Putamen (tissue), 1 donor: ENCODE measurements around the gene NCOR2.

ENCODE experiments used
- DNase-seq: peaks from one replicate; pipeline ENCODE4 v3.0.0-alpha.2; 2016; ENCODE audit warnings: low spot score

The NCOR2 gene

DNA sequence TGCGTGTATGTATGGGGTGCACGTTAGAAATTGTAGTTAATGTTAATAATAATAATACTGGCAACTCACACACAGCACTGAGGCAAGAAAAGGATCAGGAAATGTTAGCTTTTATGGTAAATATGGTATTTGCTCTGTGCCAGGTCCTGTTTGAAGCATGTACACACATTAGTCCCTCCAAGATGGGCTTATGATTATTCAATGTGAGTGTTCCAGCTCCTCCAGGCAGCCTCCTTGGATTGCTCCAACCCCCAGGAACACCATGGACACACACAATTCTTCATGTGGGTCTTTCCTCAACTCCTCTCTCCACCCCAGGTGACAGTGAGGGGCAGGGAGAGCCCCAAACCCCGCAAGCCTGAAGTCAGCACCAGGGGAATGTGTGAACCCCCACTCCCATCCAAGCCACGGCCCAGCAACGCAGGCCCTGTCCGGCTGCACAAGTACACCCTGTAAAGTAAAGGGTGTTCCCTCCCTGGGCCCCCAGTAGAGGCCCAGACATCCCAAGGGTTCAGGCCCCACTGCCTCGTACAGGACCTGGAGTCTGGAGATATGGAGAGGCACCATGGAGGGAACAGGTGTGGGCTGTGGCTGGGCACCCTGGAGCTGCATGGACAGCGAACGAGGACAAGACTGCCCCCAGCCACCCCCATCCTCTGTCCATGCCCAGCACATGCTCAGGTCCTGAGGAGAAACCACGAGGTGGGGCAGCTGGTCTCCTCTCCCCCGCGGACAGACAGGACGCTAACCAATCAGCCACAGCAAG is 41.3 kb downstream of the NCOR2 start:
- no peak for DNase-seq

DNA sequence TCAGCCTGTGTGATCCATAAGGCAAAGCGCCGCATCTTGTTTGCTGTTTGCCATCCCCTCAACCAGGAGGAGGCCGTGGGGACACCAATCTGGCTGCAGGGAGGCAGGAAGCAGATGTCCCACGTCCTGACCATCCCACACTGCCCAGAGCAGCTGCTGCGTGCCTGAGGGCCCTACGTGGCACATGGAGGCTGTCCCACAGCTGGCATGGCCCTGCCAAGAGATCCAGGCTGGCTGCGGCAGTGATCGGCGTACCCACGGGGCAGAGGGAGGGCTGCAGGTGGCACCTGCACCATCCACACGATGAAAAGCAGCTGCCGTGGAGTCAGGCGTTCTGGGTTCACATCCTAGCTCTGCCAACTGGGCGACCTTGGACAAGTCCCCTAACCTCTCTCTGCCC is 42.0 kb downstream of the NCOR2 start:
- no peak for DNase-seq

DNA sequence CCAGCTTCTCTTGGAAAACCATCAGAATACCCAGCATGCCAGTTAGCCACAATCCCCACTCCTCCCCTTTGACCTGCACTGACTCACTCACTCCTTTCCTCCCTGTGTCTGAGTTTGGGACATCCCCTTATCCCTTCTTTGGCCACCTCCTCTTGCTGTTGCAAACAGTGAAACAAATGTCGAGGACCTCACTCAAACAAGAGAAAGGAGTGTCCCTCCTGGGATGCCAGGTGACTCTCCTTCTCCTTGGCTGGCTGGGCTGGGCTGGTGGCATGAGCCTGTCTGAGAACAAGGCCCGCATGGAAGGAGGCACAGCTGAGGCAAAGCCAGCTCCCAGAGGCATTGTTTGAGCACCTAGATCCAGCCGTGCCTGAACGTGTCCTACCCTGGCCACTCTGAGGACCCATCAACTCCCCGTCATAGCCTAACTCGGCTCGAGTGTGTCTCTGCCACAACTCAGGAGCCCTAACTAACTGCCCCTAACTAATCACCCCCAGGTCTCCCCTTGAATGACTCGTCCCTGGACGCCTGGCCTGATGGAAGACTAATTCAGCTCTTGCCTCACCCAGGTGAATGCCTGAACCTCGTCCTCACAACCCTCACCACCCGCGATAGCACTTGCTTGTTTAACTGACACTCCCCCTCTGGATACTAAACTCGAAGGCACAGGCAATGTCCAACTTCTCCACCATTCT is 43.0 kb downstream of the NCOR2 start:
- DNase-seq: no peak

DNA sequence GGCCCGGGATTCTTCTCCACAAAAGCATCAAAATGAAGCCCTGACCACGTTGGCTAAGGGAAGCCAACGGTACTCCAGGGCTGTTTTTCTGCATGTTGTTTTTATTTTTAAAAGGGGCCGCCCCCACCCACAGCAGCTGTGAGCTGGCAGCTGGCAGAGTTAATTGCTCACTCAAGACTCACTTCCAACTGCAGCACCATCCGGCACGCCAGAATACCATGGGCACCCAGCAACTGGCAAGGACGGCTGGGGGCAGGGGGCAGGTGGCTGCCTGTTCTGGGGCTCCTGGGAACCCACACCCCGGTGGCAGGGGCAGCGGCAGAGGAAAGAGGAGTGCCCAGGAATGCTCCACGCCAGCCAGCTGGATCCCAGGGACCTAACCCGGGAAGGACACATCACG is 44.3 kb downstream of the NCOR2 start:
- no peak for DNase-seq

DNA sequence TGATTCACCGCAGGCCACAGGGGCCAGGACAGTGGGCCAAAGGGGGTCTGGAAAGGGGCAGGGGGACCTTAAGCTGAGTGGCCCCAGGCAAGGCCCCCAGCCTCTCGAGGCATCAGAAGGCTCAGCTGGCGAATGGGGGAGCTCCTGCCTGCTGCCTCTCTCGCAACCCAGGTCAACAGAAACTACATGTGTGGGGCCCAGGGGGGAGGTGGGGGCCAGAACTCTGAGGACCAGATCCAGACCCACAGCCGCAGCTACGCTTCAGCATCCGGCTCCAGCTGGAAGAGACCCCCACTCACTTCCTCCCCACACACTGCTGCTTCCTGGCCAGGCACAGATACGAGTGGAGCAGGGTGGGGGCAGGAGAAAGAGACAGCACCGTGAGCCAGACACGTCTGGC is 46.5 kb downstream of the NCOR2 start:
- no peak for DNase-seq

DNA sequence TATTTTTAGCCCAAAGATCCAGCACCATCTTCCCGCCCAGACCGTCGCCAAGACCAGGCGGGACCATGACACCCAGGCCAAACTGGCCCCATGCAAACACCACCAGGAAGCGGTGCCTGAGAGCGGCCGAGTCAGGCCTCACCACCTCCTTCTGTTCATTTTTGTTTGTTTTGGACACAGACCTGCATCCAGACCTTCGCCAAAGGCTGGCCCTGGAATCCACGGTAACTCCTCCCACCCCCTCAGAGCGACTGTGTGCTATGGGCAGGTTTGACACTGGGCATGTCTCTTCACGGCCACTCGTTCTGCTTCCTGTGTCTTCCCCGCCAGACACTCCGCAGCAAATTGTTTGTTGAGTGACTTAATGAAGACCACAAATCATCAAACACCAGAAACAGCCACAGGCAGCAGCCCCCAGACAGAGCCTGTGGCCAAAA is 47.1 kb downstream of the NCOR2 start:
- no peak for DNase-seq

DNA sequence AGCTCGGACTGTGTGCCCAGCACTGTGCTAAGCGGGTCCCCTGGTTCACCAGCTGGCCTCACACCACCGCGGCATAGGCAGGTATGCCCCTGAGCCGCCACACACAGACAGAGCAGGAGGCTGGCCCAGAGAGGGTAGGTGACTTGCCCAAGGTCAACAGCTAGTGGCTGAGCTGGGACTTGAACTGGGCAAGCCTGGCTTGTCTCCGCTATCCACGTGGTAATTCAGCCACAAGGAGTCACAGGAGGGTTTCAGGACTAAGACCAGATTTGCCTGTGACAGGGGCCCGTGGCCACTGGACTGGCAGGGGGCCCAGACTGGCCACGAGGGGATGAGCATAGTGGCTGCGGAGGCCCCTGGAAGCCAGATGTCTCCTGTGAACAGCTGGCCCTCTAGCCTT is 47.7 kb downstream of the NCOR2 start:
- no peak for DNase-seq

DNA sequence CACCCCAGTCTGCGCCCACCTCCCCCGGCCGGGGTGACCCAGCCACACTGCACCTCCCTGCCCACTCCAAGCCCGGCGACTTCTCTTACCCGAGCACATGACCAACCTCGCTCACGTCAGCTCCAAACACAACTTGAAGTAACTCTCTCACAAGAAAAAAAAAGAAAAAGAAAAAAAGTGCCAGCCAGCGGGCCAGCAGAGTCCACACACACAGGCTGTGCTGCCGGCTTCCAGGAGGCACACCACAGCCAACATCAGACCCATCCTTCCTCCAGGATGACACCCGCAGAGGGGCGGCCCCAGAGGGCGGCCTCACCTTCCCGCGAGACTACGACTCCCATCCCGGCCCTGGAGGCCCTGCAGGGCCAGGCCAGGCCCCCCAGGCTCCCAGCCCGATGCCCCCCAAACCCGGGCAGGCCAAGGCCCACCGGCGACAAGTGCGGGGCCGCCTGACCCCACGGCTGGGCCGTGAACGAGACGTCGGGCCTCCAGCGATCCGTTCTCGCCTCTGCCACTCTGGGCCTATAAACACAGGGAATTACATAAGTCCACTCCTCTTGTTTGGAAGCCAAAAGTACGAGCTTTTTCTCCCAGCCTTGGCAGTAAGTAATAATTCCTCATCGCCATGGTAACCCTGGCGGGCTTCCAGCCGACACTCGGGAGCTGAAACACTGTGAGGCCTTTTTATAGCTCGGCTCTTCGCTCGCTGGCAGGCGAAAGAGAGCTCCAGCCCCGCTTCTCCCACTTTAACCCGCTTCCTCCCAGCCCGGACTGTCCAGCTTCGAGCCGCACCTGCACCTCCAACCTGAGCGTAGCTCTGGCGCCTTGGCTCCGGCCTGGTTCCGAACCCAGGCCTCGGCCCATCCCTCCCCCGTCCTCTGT is 49.1 kb downstream of the NCOR2 start:
- DNase-seq: peak; percentile 98
